Activated CD8-positive, alpha-beta memory T cell treated with anti-CD3 and anti-CD28 coated beads for 4 hours (primary cell): ENCODE data around the gene HUNK.
A peak's percentile ranks its signal among the peaks of the same experiment; 100 is the strongest.
"Not testable (repeated sequence)": the region's sequence is repeated elsewhere in the genome, so short reads cannot be mapped to it uniquely, and the experiment has no call there.

Experiments
- DNase-seq, 2 donors: peaks; one replicate each; pipeline ENCODE4 v3.0.0-alpha.2; 2020; ENCODE audit warnings: low read depth in 2 of 2

Gene HUNK

DNA sequence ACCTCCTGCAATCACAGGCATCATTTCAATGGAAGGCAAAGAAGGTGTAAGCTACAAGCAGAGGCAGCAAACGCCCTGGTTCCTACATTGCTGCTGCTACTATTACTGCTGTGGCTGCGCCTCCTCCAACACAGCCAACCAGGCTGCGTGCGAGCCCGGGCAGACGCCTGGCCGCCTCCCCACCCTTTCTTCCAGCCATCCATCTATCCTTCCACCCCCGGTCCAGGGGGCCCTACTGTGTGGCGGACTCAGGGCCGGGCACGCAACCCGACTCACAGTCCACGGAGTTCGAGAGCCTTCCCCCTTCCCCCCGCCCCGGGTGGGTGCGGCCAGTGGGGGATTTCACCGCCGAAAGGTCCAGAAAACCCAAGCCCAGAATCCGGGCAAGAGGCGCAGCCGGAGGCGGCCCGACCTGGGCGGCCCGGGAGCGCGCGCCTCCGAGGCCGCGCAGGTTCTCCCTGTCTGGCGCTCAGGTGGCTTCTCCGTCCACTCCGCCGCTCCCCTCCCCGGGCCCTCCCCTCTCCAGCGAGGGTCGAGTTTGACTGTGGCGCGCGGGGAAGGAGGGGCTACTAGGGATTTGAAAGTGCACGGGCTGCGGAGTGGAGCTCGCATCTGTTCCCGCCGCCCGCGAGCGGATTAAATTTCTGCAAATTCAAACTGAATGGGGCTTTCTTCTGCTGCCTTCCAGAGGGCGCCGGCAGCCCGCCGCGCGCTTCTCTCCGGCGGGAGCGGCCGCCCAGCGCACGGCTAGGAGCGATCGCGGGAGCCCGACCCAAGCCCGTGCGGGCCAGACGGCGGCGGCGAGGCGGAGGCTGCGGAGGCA is at the start of gene HUNK:
TSS of gene HUNK (plus strand) at position 569 of the 823 bp plus-strand sequence. CDS start 655 bp downstream, outside the sequence.
- no peak for DNase-seq

GRCh38 chr21:31829736-31830472 is 42.9 kb upstream of the HUNK start:
- no peak for DNase-seq

DNA sequence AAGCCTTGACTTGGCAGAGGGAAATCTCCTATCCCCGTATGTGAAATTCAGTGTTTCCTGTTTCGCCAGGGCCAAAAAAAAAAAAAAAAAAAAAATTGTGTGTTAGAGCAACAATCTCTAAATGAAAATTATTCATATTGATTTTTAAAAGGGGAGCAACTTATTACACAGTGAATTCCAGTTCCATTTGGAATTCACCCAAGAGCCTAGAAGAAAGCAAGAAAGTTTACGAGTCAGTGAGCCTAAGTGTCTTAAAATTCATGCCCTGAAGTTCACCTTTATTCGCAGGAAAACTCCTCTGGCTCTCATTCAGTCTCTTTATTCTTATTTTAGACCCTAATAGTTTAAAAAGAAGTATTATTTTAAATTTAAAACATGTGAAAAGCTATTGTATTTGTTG is 42.1 kb upstream of the HUNK start:
- DNase-seq, result no peak

GRCh38 chr21:31837041-31837440 is 35.8 kb upstream of the HUNK start:
- DNase-seq, result no peak

GRCh38 chr21:31837618-31838390 is 35.0 kb upstream of the HUNK start:
- no peak for DNase-seq

- no peak for DNase-seq
These were observed 34.0 kb upstream of the HUNK start for GRCh38 chr21:31838586-31839355.

DNA sequence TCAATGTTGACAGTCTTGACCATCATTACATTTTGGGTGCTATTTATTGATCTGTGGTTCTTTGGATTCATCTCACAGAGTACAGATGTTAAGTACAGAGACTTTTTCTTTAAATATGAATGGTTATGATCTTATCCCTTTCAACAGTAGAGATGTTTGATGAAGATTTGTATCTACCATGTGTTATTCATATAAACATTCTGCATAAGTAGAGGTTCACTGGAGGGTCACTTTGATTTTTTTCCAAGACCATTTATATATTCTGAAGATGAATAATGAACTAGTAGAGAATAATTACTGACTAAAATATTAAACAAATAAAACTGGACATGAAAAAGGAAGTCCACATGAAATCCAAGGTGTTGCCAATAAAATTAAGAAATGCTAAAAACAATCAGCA is 28.6 kb upstream of the HUNK start:
- no peak for DNase-seq

GRCh38 chr21:31845151-31845729 is 27.6 kb upstream of the HUNK start:
- DNase-seq, result no peak

GRCh38 chr21:31846690-31847089 is 26.1 kb upstream of the HUNK start:
- no peak for DNase-seq

DNA sequence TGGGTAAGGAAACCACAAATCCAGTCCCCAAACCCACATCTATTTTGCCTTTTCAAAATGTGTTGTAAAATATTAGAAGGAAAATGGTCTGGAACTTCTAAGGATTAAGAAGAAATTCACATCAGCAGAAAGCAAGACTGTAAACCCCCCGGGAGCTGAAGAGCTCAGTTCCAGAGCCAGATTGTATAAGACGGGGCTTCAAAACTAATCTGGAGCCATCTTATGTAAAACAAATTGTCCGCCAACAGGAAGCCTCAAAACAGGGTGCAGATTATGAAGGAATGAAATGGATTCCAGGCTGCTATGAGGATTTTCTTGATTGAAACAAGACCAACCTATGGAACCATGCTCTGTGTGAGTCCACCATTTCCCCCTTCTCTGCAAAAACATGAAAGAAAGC is 25.1 kb upstream of the HUNK start:
- DNase-seq, result no peak

DNA sequence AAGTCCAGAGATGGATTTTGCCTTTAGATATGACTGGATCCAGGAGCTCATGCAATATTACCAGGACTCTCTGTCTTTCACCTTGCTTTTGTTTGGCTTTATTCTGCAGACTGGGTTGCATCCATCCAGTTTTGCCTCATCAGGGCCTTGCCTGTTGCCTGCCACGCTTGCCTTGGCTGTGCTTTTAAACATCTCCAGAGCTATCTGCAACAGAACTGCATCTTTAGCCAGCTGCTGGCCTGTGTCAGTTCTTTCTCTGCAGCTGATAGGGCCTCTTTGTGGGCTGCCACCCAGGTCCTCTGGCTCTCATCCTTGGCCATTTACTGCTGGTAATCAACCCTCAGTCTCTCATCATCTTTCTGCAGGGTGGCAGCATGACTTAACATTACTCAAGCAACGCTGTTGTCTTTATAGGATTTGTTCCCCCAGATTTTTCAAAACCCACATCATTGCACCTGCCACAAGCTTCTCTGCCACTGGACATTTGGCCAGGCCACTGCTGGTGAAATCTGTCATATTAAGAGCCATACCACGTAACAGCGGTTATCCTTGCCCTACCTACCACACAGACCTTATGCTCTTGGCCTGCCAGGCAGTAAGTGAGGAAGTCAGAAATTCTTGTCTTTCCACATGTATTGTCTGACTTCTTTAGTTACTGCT is 24.4 kb upstream of the HUNK start:
- DNase-seq, result no peak

DNA sequence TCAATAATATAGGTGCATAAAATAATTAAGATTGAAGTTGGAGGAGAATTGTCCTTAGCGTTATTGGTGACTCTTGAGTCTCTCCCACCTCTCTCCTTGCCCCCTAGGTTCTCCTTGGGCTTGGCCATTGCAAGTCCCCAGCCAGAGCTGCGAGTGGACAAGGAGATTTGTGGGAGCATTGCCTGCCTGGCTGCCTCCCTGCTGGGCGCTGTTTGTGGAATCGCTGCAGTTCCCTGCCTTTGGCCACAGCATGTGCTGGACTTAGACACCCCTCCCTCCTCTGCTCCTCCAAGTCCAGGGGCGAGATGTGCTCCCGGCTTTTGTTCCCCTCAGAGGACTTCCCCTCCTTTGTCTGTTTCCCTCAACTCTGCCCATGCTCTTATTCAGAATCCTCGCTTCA is 21.9 kb upstream of the HUNK start:
- no peak for DNase-seq

DNA sequence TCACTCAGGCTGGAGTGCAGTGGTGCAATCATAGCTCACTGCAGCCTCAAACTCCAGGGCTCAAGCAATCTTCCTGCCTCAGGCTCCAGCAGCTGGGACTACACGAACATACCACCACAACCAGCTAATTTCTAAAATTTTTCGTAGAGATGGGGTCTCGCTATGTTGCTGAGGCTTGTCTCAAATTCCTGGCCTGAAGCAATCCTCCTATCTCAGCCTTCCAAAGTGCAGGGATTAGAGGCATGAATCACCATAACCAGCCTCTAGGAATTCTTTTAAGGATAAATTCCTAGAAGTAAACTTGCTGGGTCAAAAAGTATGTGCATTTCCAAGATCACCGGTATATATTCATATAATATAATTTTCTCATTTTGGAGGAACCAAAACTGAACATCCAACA is 17.6 kb upstream of the HUNK start:
- no peak for DNase-seq

- no peak for DNase-seq
These were observed 15.7 kb upstream of the HUNK start for GRCh38 chr21:31857096-31857495.

DNA sequence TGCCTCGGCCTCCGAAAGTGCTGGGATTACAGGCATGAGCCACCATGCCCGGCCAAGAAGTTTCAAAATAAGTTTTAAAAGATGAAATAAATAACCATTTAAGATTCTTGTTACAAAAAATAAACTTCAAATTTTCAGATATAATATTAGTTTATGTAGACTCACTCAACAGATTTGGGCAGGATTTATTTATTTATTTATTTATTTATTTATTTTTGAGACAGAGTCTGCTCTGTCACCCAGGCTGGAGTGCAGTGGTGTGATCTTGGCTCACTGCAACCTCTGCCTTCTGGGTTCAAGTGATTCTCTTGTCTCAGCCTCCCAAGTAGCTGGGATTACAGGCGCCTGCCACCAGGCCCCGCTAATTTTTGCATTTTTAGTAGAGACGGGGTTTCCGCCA is 15.2 kb upstream of the HUNK start:
- not testable (repeated sequence) for DNase-seq

DNA sequence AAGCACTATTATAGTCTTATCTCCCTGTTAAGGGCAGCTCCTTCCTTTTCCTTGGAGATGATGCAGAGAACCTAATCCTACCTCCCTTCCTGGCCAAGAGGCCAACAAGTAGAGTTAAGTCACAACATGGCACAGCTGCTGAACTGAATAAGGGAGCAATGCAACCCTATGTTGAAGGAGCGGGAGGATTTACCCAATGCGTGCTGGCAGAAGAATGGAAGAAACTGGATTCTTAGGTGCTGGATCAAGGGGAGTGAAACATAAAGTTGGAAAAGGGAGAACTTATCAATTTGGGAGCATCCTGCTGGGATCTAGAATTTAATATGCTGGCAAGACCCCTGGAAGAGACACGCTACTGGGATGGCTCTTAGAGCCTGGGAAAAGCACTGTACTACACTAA is 12.0 kb upstream of the HUNK start:
- no peak for DNase-seq

DNA sequence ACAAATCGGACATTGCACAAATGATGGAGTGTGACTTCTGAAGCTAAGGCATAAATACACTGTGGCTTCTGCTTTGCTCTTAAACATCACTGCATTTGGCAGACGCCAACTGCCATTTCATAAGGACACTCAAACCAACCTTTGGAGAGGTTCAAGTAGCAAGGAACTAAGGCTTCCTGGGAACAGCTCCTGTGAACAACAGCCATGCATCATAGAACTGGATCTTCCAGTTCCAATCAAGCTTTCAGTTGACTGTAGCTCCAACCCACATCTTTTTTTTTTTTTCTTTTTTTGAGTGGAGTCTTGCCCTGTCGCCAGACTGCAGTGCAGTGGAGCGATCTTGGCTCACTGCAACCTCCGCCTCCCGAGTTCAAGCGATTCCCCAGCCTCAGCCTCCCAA is 10.7 kb upstream of the HUNK start:
- no peak for DNase-seq

- DNase-seq, result no peak
These were observed 7.3 kb upstream of the HUNK start for GRCh38 chr21:31865429-31865970.

GRCh38 chr21:31866077-31866511 is 6.7 kb upstream of the HUNK start:
- peak; percentile 19 to 31 for DNase-seq

GRCh38 chr21:31869750-31870149 is 3.1 kb upstream of the HUNK start:
- DNase-seq, result no peak
